Right renal cortex interstitium (tissue), 3 donors: ENCODE results near the gene LMCD1. TPM values are rescaled to one million over a fixed set of nuclear protein-coding genes. Genes with fewer than 3 reads are reported as not detected.
"Not testable (repeated sequence)": the region's sequence is repeated elsewhere in the genome, so short reads cannot be mapped to it uniquely, and the experiment has no call there.

Experiments used
- DNase-seq, 3 donors: peaks; one replicate each; pipeline ENCODE4 v3.0.0-alpha.2; 2013; ENCODE audit warnings: low read depth in 3 of 3, low spot score in 2 of 3
- polyA plus RNA-seq, 3 donors: library from polyadenylated mRNA; unstranded; fragments of 120-200 nt; gene quantifications; one replicate each; pipeline ENCODE4 v1.2.1, GENCODE V29; 2013; ENCODE audit not compliant: insufficient read length in 3 of 3

Gene LMCD1
- polyA plus RNA-seq, 3 donors: 30.4 to 32.0 (median 30.5) TPM

- no peak for DNase-seq
Observed at GRCh38 chr3:8579943-8580342, 78.3 kb downstream of the LMCD1 start.

GRCh38 chr3:8580434-8580833 lies 78.8 kb downstream of the LMCD1 start:
- not testable (repeated sequence) for DNase-seq

GRCh38 chr3:8581373-8581772 lies 79.8 kb downstream of the LMCD1 start:
- DNase-seq: no peak

- no peak for DNase-seq
Observed at GRCh38 chr3:8581806-8582445, 80.3 kb downstream of the LMCD1 start.

- no peak for DNase-seq
Observed at GRCh38 chr3:8584661-8585060, 83.0 kb downstream of the LMCD1 start.

GRCh38 chr3:8589880-8590556 lies 88.4 kb downstream of the LMCD1 start:
- DNase-seq: no peak

- no peak for DNase-seq
Observed at GRCh38 chr3:8593021-8593827, 91.6 kb downstream of the LMCD1 start.

- no peak for DNase-seq
Observed at GRCh38 chr3:8595252-8595651, 93.6 kb downstream of the LMCD1 start.

- DNase-seq: no peak
Observed at GRCh38 chr3:8595695-8596115, 94.1 kb downstream of the LMCD1 start.

GRCh38 chr3:8596321-8597218 lies 94.9 kb downstream of the LMCD1 start:
- DNase-seq: no peak

- DNase-seq: no peak
Observed at GRCh38 chr3:8597219-8597853, 95.7 kb downstream of the LMCD1 start.

GRCh38 chr3:8599146-8599545 lies 97.5 kb downstream of the LMCD1 start:
- DNase-seq: no peak

- no peak for DNase-seq
Observed at GRCh38 chr3:8600457-8600856, 98.8 kb downstream of the LMCD1 start.

GRCh38 chr3:8603115-8603710 lies 101.6 kb downstream of the LMCD1 start:
- no peak for DNase-seq

- no peak for DNase-seq
Observed at GRCh38 chr3:8604006-8604405, 102.4 kb downstream of the LMCD1 start.

GRCh38 chr3:8604988-8605387 lies 103.4 kb downstream of the LMCD1 start:
- no peak for DNase-seq

GRCh38 chr3:8606701-8607231 lies 105.1 kb downstream of the LMCD1 start:
- DNase-seq: no peak

GRCh38 chr3:8607234-8608040 lies 105.8 kb downstream of the LMCD1 start:
- DNase-seq: peak; percentile 25 to 36 (median 32)
